Neural progenitor cell (in vitro differentiated cells): Measurements from ENCODE around the gene ALPK1.

Experiments
- EZH2 ChIP-seq: fragments of 200-600 bp; sonication (generic); IDR thresholded peaks from 2 replicates; pipeline ENCODE4 v1.6.1; 2017; ENCODE audit warnings: antibody characterized with exemption, mild to moderate bottlenecking, moderate library complexity
- EZH2phosphoT487 ChIP-seq: fragments of 200-600 bp; sonication (generic); IDR thresholded peaks from 2 replicates; pipeline ENCODE4 v1.6.1; 2017; ENCODE audit warnings: antibody characterized with exemption
- TF ChIP-seq, protein P1 (sequence below): fragments of 200-600 bp; sonication (generic); IDR thresholded peaks from 2 replicates; pipeline ENCODE4 v1.5.1; 2017; ENCODE audit warnings: antibody characterized with exemption, mild to moderate bottlenecking

DNA sequence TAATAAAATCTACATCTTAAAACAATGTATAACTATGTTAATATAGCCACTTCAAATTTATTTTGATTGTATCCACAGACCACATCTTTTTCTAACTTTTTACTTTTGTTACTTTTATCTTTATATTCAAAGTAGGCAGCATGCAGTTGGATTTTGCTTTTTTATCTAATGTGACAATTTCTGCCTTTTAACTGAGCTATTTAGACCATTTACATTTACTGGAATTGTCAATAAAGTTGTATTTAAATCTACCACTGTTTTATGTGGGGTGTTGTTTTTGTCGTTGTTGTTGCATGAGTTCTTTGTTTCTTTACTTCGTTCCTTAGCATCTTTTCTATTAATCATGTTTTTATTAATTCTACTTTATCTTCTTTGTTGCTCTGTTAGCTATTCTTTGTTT is 176.8 kb downstream of the ALPK1 start:
- TF ChIP-seq, protein P1, sequence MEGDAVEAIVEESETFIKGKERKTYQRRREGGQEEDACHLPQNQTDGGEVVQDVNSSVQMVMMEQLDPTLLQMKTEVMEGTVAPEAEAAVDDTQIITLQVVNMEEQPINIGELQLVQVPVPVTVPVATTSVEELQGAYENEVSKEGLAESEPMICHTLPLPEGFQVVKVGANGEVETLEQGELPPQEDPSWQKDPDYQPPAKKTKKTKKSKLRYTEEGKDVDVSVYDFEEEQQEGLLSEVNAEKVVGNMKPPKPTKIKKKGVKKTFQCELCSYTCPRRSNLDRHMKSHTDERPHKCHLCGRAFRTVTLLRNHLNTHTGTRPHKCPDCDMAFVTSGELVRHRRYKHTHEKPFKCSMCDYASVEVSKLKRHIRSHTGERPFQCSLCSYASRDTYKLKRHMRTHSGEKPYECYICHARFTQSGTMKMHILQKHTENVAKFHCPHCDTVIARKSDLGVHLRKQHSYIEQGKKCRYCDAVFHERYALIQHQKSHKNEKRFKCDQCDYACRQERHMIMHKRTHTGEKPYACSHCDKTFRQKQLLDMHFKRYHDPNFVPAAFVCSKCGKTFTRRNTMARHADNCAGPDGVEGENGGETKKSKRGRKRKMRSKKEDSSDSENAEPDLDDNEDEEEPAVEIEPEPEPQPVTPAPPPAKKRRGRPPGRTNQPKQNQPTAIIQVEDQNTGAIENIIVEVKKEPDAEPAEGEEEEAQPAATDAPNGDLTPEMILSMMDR = no peak
- TF ChIP-seq EZH2 (no peak), EZH2phosphoT487 (no peak)
